Neural progenitor cell (in vitro differentiated cells): ENCODE data around the gene SOD2. TPM values are rescaled to one million over a fixed set of nuclear protein-coding genes. Genes with fewer than 3 reads are reported as not detected.

ENCODE experiments used
- DNase-seq: peaks from one replicate; pipeline ENCODE4 v3.0.0-alpha.2; 2016; ENCODE audit warnings: low spot score
- H2AFZ ChIP-seq: fragments of 200-600 bp; sonication (generic); replicated peaks from 2 replicates; pipeline ENCODE4 v1.6.1; 2016; ENCODE audit warnings: antibody characterized with exemption
- H3F3A ChIP-seq: fragments of 200-600 bp; sonication (generic); 2 replicates; pipeline ENCODE4 v1.6.1; 2016; ENCODE audit warnings: antibody characterized with exemption, low read depth
- H3K27ac ChIP-seq: fragments of 200-600 bp; sonication (generic); 2 replicates; pipeline ENCODE4 v1.5.1; 2016; ENCODE audit warnings: mild to moderate bottlenecking
- H3K27me3 ChIP-seq: fragments of 200-600 bp; sonication (generic); 2 replicates; pipeline ENCODE4 v1.6.1; 2016; ENCODE audit warnings: mild to moderate bottlenecking, moderate library complexity
- H3K36me3 ChIP-seq: fragments of 200-600 bp; sonication (generic); 2 replicates; pipeline ENCODE4 v1.5.1; 2016
- H3K4me1 ChIP-seq: fragments of 200-600 bp; sonication (generic); 2 replicates; pipeline ENCODE4 v1.6.1; 2016; ENCODE audit warnings: mixed run types
- H3K4me2 ChIP-seq: fragments of 200-600 bp; sonication (generic); 2 replicates; pipeline ENCODE4 v1.6.1; 2016
- H3K4me3 ChIP-seq: fragments of 200-600 bp; sonication (generic); 2 replicates; pipeline ENCODE4 v1.5.1; 2016
- H3K79me2 ChIP-seq: fragments of 200-600 bp; sonication (generic); 2 replicates; pipeline ENCODE4 v1.6.1; 2016; ENCODE audit warnings: low read depth
- H3K9ac ChIP-seq: fragments of 200-600 bp; sonication (generic); 2 replicates; pipeline ENCODE4 v1.6.1; 2016
- H3K9me3 ChIP-seq: fragments of 200-600 bp; sonication (generic); 2 replicates; pipeline ENCODE4 v1.5.1; 2016; ENCODE audit warnings: low read depth
- H4K20me1 ChIP-seq: fragments of 200-600 bp; sonication (generic); 2 replicates; pipeline ENCODE4 v1.6.1; 2016; ENCODE audit warnings: low read depth
- H3K27ac Mint-ChIP-seq: 3 replicates; pipeline ENCODE4 v1.8.0; 2021; ENCODE audit warnings: mixed read lengths
- H3K27me3 Mint-ChIP-seq: 2 replicates; pipeline ENCODE4 v1.8.0; 2022; ENCODE audit warnings: low read depth, mild to moderate bottlenecking, inconsistent platforms, moderate library complexity, mixed read lengths; ENCODE audit not compliant: insufficient read depth
- H3K36me3 Mint-ChIP-seq: 3 replicates; pipeline ENCODE4 v1.8.0; 2021; ENCODE audit warnings: mixed read lengths
- H3K4me1 Mint-ChIP-seq: 3 replicates; pipeline ENCODE4 v1.8.0; 2021; ENCODE audit warnings: mixed read lengths
- H3K4me3 Mint-ChIP-seq: 3 replicates; pipeline ENCODE4 v1.8.0; 2021; ENCODE audit warnings: mild to moderate bottlenecking, moderate library complexity, mixed read lengths
- H3K9me3 Mint-ChIP-seq: 3 replicates; pipeline ENCODE4 v1.8.0; 2020; ENCODE audit warnings: mixed read lengths
- CTCF ChIP-seq: fragments of 200-600 bp; sonication (generic); IDR thresholded peaks from 2 replicates; pipeline ENCODE4 v1.5.1; 2017; ENCODE audit warnings: antibody characterized with exemption, mild to moderate bottlenecking
- EZH2 ChIP-seq: fragments of 200-600 bp; sonication (generic); IDR thresholded peaks from 2 replicates; pipeline ENCODE4 v1.6.1; 2017; ENCODE audit warnings: antibody characterized with exemption, mild to moderate bottlenecking, moderate library complexity
- EZH2phosphoT487 ChIP-seq: fragments of 200-600 bp; sonication (generic); IDR thresholded peaks from 2 replicates; pipeline ENCODE4 v1.6.1; 2017; ENCODE audit warnings: antibody characterized with exemption
- total RNA-seq: library from RNA; depleted of rRNA; stranded (reverse); fragments of >200 nt; gene quantifications from 2 replicates; pipeline ENCODE4 v1.2.3, GENCODE V29; 2015; ENCODE audit warnings: low replicate concordance

Gene SOD2
- total RNA-seq, 1 donor from 2014 or later: 67.2 TPM

DNA sequence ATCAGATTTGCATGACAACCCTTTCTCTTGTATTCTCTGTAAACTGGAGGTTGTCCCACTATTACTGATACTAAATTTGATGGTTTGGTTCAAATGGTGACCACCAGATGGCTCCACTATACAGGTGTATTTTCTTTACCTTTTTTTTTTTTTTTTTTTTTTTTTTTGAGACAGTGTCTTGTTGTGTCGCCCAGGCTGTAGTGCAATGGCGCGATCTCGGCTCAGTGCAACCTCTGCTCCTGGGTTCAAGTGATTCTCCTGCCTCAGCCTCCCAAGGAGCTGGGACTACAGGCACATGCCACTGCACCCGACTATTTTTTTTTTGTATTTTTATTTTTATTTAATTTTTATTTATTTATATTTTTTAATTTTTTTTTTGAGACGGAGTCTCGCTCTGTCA is 27.7 kb upstream of the SOD2 start:
- H3K9me3 Mint-ChIP-seq: no peaks in the 10 kb centered on the region
- no peak for TF ChIP-seq EZH2
- TF ChIP-seq EZH2phosphoT487: no peak
- TF ChIP-seq CTCF: peak; percentile 53
- H3K79me2 ChIP-seq: peaks cover 59% of the 10 kb centered on the region

DNA sequence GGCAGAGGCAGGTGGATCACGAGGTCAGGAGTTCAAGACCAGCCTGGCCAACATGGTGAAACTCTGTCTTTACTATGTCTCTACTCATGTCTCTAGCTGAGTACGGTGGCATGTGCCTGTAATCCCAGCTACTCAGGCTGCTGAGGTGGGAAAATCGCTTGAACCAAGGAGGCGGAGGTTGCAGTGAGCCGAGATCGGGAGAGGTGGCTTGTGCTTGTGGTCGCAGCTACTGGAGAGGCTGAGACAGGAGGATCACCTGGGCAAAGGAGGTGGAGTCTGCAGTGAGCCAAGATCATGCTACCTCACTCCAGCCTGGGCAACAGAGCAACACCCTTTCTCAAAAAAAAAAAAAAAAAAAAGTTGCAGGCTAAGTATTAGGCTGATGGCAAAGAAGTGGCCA is 26.2 kb upstream of the SOD2 start:
- TF ChIP-seq CTCF: no peak
- TF ChIP-seq EZH2phosphoT487: no peak
- no peak for TF ChIP-seq EZH2
- H3K36me3 ChIP-seq: no peaks in the 10 kb centered on the region
- H3K4me1 ChIP-seq: peaks cover 7% of the 10 kb centered on the region
- H3K9ac ChIP-seq: no peak overlapping the region
- H3F3A ChIP-seq: peaks cover 7% of the 10 kb centered on the region
- no peak overlapping the region for H3K27ac ChIP-seq
- H4K20me1 ChIP-seq: peaks cover 6% of the 10 kb centered on the region
- Mint-ChIP-seq H3K4me3 (no peak overlapping the region), H3K27ac (no peak overlapping the region), H3K27me3 (no peaks in the 10 kb centered on the region), H3K36me3 (peaks cover 17% of the 10 kb centered on the region), H3K9me3 (no peaks in the 10 kb centered on the region), H3K4me1 (no peaks in the 10 kb centered on the region)
- no peaks in the 10 kb centered on the region for H3K9me3 ChIP-seq
- H3K4me3 ChIP-seq: no peak overlapping the region
- no peak overlapping the region for H3K4me2 ChIP-seq
- no peaks in the 10 kb centered on the region for H3K27me3 ChIP-seq
- H3K79me2 ChIP-seq: peaks cover 45% of the 10 kb centered on the region
- no peak overlapping the region for H2AFZ ChIP-seq
- DNase-seq: no peak

More for the DNA sequence above, 27.7 kb upstream of the SOD2 start:
- H3K36me3 Mint-ChIP-seq: peaks cover 13% of the 10 kb centered on the region
- H3K27ac ChIP-seq: no peak overlapping the region
- no peak overlapping the region for H3K9ac ChIP-seq
- DNase-seq: peak; percentile 41
- no peaks in the 10 kb centered on the region for H3K27me3 Mint-ChIP-seq
- no peak overlapping the region for H3K4me3 ChIP-seq
- no peak overlapping the region for H2AFZ ChIP-seq
- no peaks in the 10 kb centered on the region for H3K27me3 ChIP-seq
- peaks cover 7% of the 10 kb centered on the region for H3F3A ChIP-seq
- H3K4me2 ChIP-seq: no peak overlapping the region
- peaks cover 11% of the 10 kb centered on the region for H3K4me1 ChIP-seq
- peaks cover 2% of the 10 kb centered on the region for H3K4me1 Mint-ChIP-seq
- H3K27ac Mint-ChIP-seq: no peak overlapping the region
- no peaks in the 10 kb centered on the region for H3K36me3 ChIP-seq
- no peaks in the 10 kb centered on the region for H3K9me3 ChIP-seq
- H4K20me1 ChIP-seq: peaks cover 6% of the 10 kb centered on the region
- H3K4me3 Mint-ChIP-seq: no peak overlapping the region

GRCh38 chr6:159718634-159719033 is 25.6 kb upstream of the SOD2 start:
- Histone ChIP-seq H3K4me1 (peaks cover 7% of the 10 kb centered on the region), H3K9me3 (no peaks in the 10 kb centered on the region), H3K27ac (no peak overlapping the region), H2AFZ (no peak overlapping the region), H3K79me2 (peaks cover 38% of the 10 kb centered on the region), H4K20me1 (peaks cover 6% of the 10 kb centered on the region), H3K4me2 (no peak overlapping the region), H3K27me3 (no peaks in the 10 kb centered on the region), H3K9ac (no peak overlapping the region), H3K4me3 (no peak overlapping the region), H3K36me3 (no peaks in the 10 kb centered on the region), H3F3A (peaks cover 5% of the 10 kb centered on the region)
- Mint-ChIP-seq H3K36me3 (peaks cover 15% of the 10 kb centered on the region), H3K9me3 (no peaks in the 10 kb centered on the region), H3K27me3 (no peaks in the 10 kb centered on the region), H3K4me1 (no peaks in the 10 kb centered on the region), H3K27ac (no peak overlapping the region), H3K4me3 (no peak overlapping the region)
- no peak for TF ChIP-seq EZH2phosphoT487
- no peak for TF ChIP-seq EZH2
- no peak for TF ChIP-seq CTCF
- no peak for DNase-seq
